Measurements from ENCODE around the gene TNKS1BP1. TPM values are rescaled to one million over a fixed set of nuclear protein-coding genes. Genes with fewer than 3 reads are reported as not detected.

TNKS1BP1 gene
- total and polyA plus RNA-seq, 9 of the 15 experiments (the other 6 are each of a cell fraction or from before 2014, with no cell fraction given) = 1.1 to 47.2 (median 10.9) TPM

- TF ChIP-seq THAP12 (CRISPR knock-in tag; IDR thresholded peaks at IDR 0.05) = no peak
- TF ChIP-seq ERF (CRISPR knock-in tag; IDR thresholded peaks at IDR 0.05) = 0 out of 2 replicates have a peak, but pooled peaks have one; percentile 17
- TF ChIP-seq VEZF1 (CRISPR knock-in tag; IDR thresholded peaks at IDR 0.05) = peak; percentile 87
- 0 out of 2 replicates have a peak, but pooled peaks have one; percentile 17 for TF ChIP-seq ZNF586 (CRISPR knock-in tag; conservative IDR thresholded peaks at IDR 0.05)
- TF ChIP-seq ZFP1 (CRISPR knock-in tag; IDR thresholded peaks at IDR 0.05) = no peak
- 0 out of 2 replicates have a peak, but pooled peaks have one; percentile 44 for TF ChIP-seq THRB (CRISPR knock-in tag; conservative IDR thresholded peaks at IDR 0.05)
- no peak for TF ChIP-seq ZNF354B (CRISPR knock-in tag; IDR thresholded peaks at IDR 0.05)
- TF ChIP-seq POLR2AphosphoS5 (IDR thresholded peaks at IDR 0.05; ENCODE audit: control insufficient read depth, insufficient read depth, low read depth, low read length) = no peak
- TF ChIP-seq SMARCE1 (IDR thresholded peaks at IDR 0.05) = peak; percentile 28; the same call in 1 of the 2 replicates
- peak; percentile 61; the same call in 1 of the 2 replicates for TF ChIP-seq BCOR (IDR thresholded peaks at IDR 0.05)
- no peak for TF ChIP-seq XRCC3 (IDR thresholded peaks at IDR 0.05)
- TF ChIP-seq FOSL1 (tag; conservative IDR thresholded peaks at IDR 0.05) = peak; percentile 65
- 0 out of 2 replicates have a peak, but pooled peaks have one; percentile 33 for TF ChIP-seq ZBTB2 (IDR thresholded peaks at IDR 0.05)
- TF ChIP-seq RBM39 (optimal IDR thresholded peaks at IDR 0.05; ENCODE audit: low read depth, low read length) = peak; percentile 45
- TF ChIP-seq CHCHD3 (CRISPR knock-in tag; IDR thresholded peaks at IDR 0.05) = no peak
- TF ChIP-seq ZFX (CRISPR knock-in tag; IDR thresholded peaks at IDR 0.05) = peak; percentile 80
- peak; percentile 57 for TF ChIP-seq MTA1 (IDR thresholded peaks at IDR 0.05; ENCODE audit: borderline replicate concordance)
- TF ChIP-seq NUFIP1 (IDR thresholded peaks at IDR 0.05; ENCODE audit: partially characterized antibody) = no peak
- TF ChIP-seq ZNF217 (CRISPR knock-in tag; IDR thresholded peaks at IDR 0.05) = no peak
- TF ChIP-seq SOX6 (IDR thresholded peaks at IDR 0.05) = peak; percentile 37; the same call in 1 of the 2 replicates
- peak; percentile 55; the same call in 1 of the 2 replicates for TF ChIP-seq ELF4 (CRISPR knock-in tag; IDR thresholded peaks at IDR 0.05)
- 0 out of 2 replicates have a peak, but pooled peaks have one; percentile 3 for TF ChIP-seq MXI1 (IDR thresholded peaks at IDR 0.05; ENCODE audit: low read depth, low read length)
- TF ChIP-seq RBM25 (IDR thresholded peaks at IDR 0.05; ENCODE audit: low read depth, low read length, severe bottlenecking) = peak; percentile 58
These were observed 2.2 kb downstream of the TNKS1BP1 start (continued) for GRCh38 chr11:57322256-57323166.

All from K562 (cell line).